K562 (cell line): ENCODE measurements around the gene CRYZL1. TPM values are rescaled to one million over a fixed set of nuclear protein-coding genes. Genes with fewer than 3 reads are reported as not detected.

Experiments
- CBFA2T2 ChIP-seq: fragments of 450-650 bp; conservative IDR thresholded peaks from 2 replicates; pipeline ENCODE4 v1.6.1; 2017; ENCODE audit warnings: mild to moderate bottlenecking
- CHD1 ChIP-seq: fragments of 200-600 bp; sonication (generic); IDR thresholded peaks from one replicate; pipeline ENCODE4 v1.6.1; 2012; ENCODE audit warnings: mild to moderate bottlenecking, moderate library complexity, low read length, inconsistent platforms
- DACH1 ChIP-seq: fragments of 450-650 bp; IDR thresholded peaks from 2 replicates; pipeline ENCODE4 v1.6.1; 2018; ENCODE audit not compliant: partially characterized antibody
- E2F4 ChIP-seq: sonication (generic); formaldehyde crosslinking; IDR thresholded peaks from 2 replicates; pipeline ENCODE4 v1.8.0; 2022; ENCODE audit warnings: mild to moderate bottlenecking, low read depth, missing genetic modification reagents
- FOXP4 ChIP-seq: sonication (generic); formaldehyde crosslinking; IDR thresholded peaks from 2 replicates; pipeline ENCODE4 v1.8.0; 2022; ENCODE audit warnings: mild to moderate bottlenecking, missing genetic modification reagents, borderline replicate concordance
- MTA2 ChIP-seq: fragments of 450-650 bp; IDR thresholded peaks from 2 replicates; pipeline ENCODE4 v1.6.1; 2016; ENCODE audit warnings: low read depth
- OTX1 ChIP-seq: fragments of 450-650 bp; formaldehyde crosslinking; IDR thresholded peaks from 2 replicates; pipeline ENCODE4 v1.4.0; 2022; ENCODE audit warnings: mild to moderate bottlenecking
- PHF8 ChIP-seq: fragments of 200-600 bp; sonication (generic); IDR thresholded peaks from 2 replicates; pipeline ENCODE4 v1.6.1; 2012; ENCODE audit warnings: mixed run types, mild to moderate bottlenecking, inconsistent platforms, low read length, moderate library complexity, borderline replicate concordance
- RAD21 ChIP-seq, 2 experiments: fragments of 250-450 bp in 1 of 2; fragments of 450-650 bp in 1 of 2; sonication (Bioruptor Pico) in 1 of 2; formaldehyde crosslinking in 1 of 2; IDR thresholded peaks in 1 of 2; conservative IDR thresholded peaks in 1 of 2; 2 replicates each; pipeline versions ENCODE4 v1.4.0 to v1.8.0; 2020 to 2022; ENCODE audit warnings: mild to moderate bottlenecking in 2 of 2, moderate library complexity in 1 of 2
- RBBP5 ChIP-seq: fragments of 200-600 bp; sonication (generic); IDR thresholded peaks from 2 replicates; pipeline ENCODE4 v1.6.1; 2012; ENCODE audit warnings: borderline replicate concordance, mild to moderate bottlenecking, low read length, control low read depth, inconsistent platforms; ENCODE audit not compliant: insufficient read depth, poor library complexity, severe bottlenecking
- RCOR1 ChIP-seq, 2 experiments: IDR thresholded peaks; 2 replicates each; pipeline ENCODE4 v1.6.1; 2012; ENCODE audit warnings: low read depth in 2 of 2, low read length in 2 of 2, borderline replicate concordance in 1 of 2, improper control_type of control experiment in 1 of 2
- SAP30 ChIP-seq: fragments of 200-600 bp; sonication (generic); IDR thresholded peaks from 2 replicates; pipeline ENCODE4 v1.6.1; 2012; ENCODE audit warnings: borderline replicate concordance, low read depth, mild to moderate bottlenecking, moderate library complexity, low read length, control low read depth, inconsistent platforms; ENCODE audit not compliant: insufficient read depth, poor library complexity, severe bottlenecking
- STAT5B ChIP-seq: fragments of 250-450 bp; sonication (Bioruptor Pico); IDR thresholded peaks from 2 replicates; pipeline ENCODE4 v1.8.0; 2021; ENCODE audit warnings: mild to moderate bottlenecking, inconsistent platforms
- UBTF ChIP-seq, 2 experiments: IDR thresholded peaks; 2 replicates each; pipeline ENCODE4 v1.6.1; 2012; ENCODE audit warnings: improper control_type of control experiment in 2 of 2, low read depth in 2 of 2, low read length in 2 of 2, borderline replicate concordance in 1 of 2
- ZNF583 ChIP-seq: fragments of 250-450 bp; sonication (Bioruptor Pico); IDR thresholded peaks from 2 replicates; pipeline ENCODE4 v1.4.0; 2020
- ZNF717 ChIP-seq: fragments of 250-450 bp; sonication (Bioruptor Pico); IDR thresholded peaks from 2 replicates; pipeline ENCODE4 v1.5.0; 2021
- ZNF76 ChIP-seq: fragments of 250-450 bp; sonication (Bioruptor Pico); IDR thresholded peaks from 2 replicates; pipeline ENCODE4 v1.4.0; 2020; ENCODE audit warnings: mild to moderate bottlenecking, moderate library complexity, borderline replicate concordance
- polyA plus RNA-seq, 8 experiments: library from polyadenylated mRNA; depleted of rRNA in 4 of 8; stranded (reverse) in 5 of 8; unstranded in 3 of 8; fragments of >200 nt; fragmentation: Nextera tagmentation in 2 of 8; fragmentation: Illumina TruSeq in 1 of 8; extraction: Ambion mirVana in 2 of 8; extraction: Trizol in 1 of 8; gene quantifications; 2 replicates each; pipeline versions ENCODE4 v1.2.1 to v1.2.3, GENCODE V29; 2011 to 2014; ENCODE audit warnings: inconsistent platforms in 1 of 8, missing spikeins in 1 of 8
- total RNA-seq, 7 experiments: library from RNA; depleted of rRNA in 6 of 7; stranded (reverse); fragments of >200 nt in 6 of 7; fragmentation: Illumina TruSeq in 2 of 7; extraction: Trizol in 2 of 7; gene quantifications; 2 replicates each; pipeline versions ENCODE4 v1.2.1 to v1.2.3, GENCODE V29; 2011 to 2021; ENCODE audit warnings: low replicate concordance in 1 of 7
- TF ChIP-seq, protein P1 (sequence below): fragments of 450-650 bp; formaldehyde crosslinking; IDR thresholded peaks from 2 replicates; pipeline ENCODE4 v1.4.0; 2020; ENCODE audit warnings: mild to moderate bottlenecking, mixed read lengths

The CRYZL1 gene
- total and polyA plus RNA-seq, 9 of the 15 experiments (the other 6 are each of a cell fraction or from before 2014, with no cell fraction given), result 19.9 to 98.2 (median 39.2) TPM

DNA sequence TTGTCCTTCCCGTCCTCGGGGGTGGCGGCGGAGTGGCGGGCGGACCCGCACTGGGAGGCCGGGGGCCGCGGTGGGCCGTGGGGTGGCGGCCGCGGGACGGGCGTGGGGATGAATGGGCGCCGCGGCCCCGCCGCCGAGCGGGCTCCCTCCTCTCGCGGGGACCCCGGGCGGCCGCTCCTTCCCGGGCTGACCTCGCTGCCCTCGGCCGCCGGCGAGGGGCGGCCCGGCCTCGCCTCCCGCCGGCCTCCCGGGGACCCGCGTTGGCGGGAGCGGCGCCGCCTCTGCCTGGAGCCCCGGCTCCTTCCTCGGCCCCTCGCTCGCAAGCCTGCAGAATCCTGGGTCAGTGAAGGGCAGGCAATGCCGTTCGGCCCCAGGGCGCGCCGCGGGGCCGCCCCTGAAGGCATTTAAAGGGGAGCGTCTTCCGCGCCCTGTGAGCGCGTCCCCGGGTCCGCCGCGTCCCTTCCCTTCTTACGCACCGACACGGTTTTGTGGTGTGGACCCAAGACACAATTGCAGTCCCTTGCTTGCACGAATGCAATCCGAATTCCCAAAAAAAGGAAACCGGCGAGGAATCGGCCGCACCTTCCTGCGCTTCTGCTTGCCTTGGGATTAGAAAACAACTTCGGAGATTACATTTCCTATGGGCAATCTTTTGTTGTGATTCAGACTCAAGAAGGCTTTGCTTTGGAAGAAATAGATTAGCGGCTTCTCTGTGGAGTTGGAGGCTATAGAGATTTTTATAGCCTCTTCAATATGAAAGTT is 1.5 kb upstream of the CRYZL1 start (continued):
- TF ChIP-seq CHD1 (peak; percentile 51), FOXP4 (CRISPR knock-in tag) (no peak), OTX1 (CRISPR knock-in tag) (no peak), STAT5B (CRISPR knock-in tag) (no peak), SAP30 (peak; percentile 14), MTA2 (no peak), CBFA2T2 (no peak), DACH1 (no peak), UBTF (IDR thresholded peaks at IDR 0.05; ENCODE audit: borderline replicate concordance in 1 of 2, low read depth in 2 of 2, low read length in 2 of 2) (peak; percentile 58 to 85; a peak in 2 of 4 replicates), ZNF76 (CRISPR knock-in tag) (no peak), RBBP5 (peak; percentile 84), PHF8 (peak; percentile 7; the same call in 1 of the 2 replicates), RAD21 (CRISPR knock-in tag; conservative IDR thresholded peaks at IDR 0.05 in 1 of 2, IDR thresholded peaks at IDR 0.05 in 1 of 2) (0 out of 4 replicates have a peak, but pooled peaks of 1 of the 2 experiments have one; percentile 5), ZNF717 (CRISPR knock-in tag) (no peak), ZNF583 (CRISPR knock-in tag) (no peak), E2F4 (CRISPR knock-in tag) (no peak), RCOR1 (IDR thresholded peaks at IDR 0.05; ENCODE audit: borderline replicate concordance in 1 of 2, low read depth in 2 of 2, low read length in 2 of 2) (peak in 1 of 2 experiments; percentile 44; a peak in 1 of 4 replicates)
- TF ChIP-seq, protein P1, sequence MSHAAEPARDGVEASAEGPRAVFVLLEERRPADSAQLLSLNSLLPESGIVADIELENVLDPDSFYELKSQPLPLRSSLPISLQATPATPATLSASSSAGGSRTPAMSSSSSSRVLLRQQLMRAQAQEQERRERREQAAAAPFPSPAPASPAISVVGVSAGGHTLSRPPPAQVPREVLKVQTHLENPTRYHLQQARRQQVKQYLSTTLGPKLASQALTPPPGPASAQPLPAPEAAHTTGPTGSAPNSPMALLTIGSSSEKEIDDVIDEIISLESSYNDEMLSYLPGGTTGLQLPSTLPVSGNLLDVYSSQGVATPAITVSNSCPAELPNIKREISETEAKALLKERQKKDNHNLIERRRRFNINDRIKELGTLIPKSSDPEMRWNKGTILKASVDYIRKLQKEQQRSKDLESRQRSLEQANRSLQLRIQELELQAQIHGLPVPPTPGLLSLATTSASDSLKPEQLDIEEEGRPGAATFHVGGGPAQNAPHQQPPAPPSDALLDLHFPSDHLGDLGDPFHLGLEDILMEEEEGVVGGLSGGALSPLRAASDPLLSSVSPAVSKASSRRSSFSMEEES, result no peak
